Common myeloid progenitor, CD34-positive (primary cell): ENCODE data around the gene GPR37.

Source experiments
- CTCF ChIA-PET: fragments of 350-600 bp; sonication (Branson Sonifier 250); formaldehyde crosslinking; loops from one replicate; lab custom pipeline; 2021; ENCODE audit warnings: antibody characterized with exemption; lab: Charles Lee
- POLR2A ChIA-PET: fragments of 350-600 bp; sonication (Branson Sonifier 250); formaldehyde crosslinking; loops from one replicate; lab custom pipeline; 2021; ENCODE audit warnings: antibody characterized with exemption; lab: Charles Lee
- DNase-seq, 3 donors: peaks; one replicate each; pipeline versions ENCODE4 v3.0.0 to v3.0.0-alpha.2; 2013
- H3K27ac ChIP-seq, 2 experiments: 1 replicate in 1 of 2; 2 replicates in 1 of 2; pipeline ENCODE4 v1.7.0; 2013; ENCODE audit warnings: inconsistent platforms in 2 of 2, low read length in 2 of 2, mild to moderate bottlenecking in 2 of 2, low read depth in 1 of 2, moderate library complexity in 1 of 2; ENCODE audit not compliant: severe bottlenecking in 2 of 2, insufficient read depth in 1 of 2, poor library complexity in 1 of 2
- H3K27me3 ChIP-seq, 5 experiments: replicated peaks in 2 of 5; 1 replicate in 3 of 5; 2 replicates in 2 of 5; pipeline versions ENCODE4 v1.6.1 to v1.7.0; 2013; ENCODE audit warnings: low read length in 4 of 5, mild to moderate bottlenecking in 2 of 5, moderate library complexity in 2 of 5, inconsistent platforms in 1 of 5; ENCODE audit not compliant: insufficient read depth in 5 of 5, control insufficient read depth in 4 of 5
- H3K36me3 ChIP-seq, 4 experiments: 1 replicate in 2 of 4; 2 replicates in 2 of 4; pipeline versions ENCODE4 v1.6.1 to v1.7.0; 2013; ENCODE audit warnings: low read length in 3 of 4, control low read depth in 1 of 4, mild to moderate bottlenecking in 1 of 4; ENCODE audit not compliant: control insufficient read depth in 4 of 4, insufficient read depth in 4 of 4
- H3K4me1 ChIP-seq, 4 experiments: 1 replicate in 3 of 4; 2 replicates in 1 of 4; pipeline versions ENCODE4 v1.6.1 to v1.7.1; 2013; ENCODE audit warnings: low read length in 3 of 4, mild to moderate bottlenecking in 3 of 4, control low read depth in 1 of 4, inconsistent platforms in 1 of 4, moderate library complexity in 1 of 4; ENCODE audit not compliant: control insufficient read depth in 4 of 4, insufficient read depth in 4 of 4; ENCODE audit errors: control extremely low read depth in 1 of 4
- H3K4me3 ChIP-seq, 7 experiments: 1 replicate in 4 of 7; 2 replicates in 3 of 7; pipeline versions ENCODE4 v1.5.1 to v1.7.0; 2013; ENCODE audit warnings: mild to moderate bottlenecking in 7 of 7, low read length in 6 of 7, moderate library complexity in 6 of 7, inconsistent platforms in 2 of 7, low read depth in 2 of 7, control low read depth in 1 of 7; ENCODE audit not compliant: insufficient read depth in 4 of 7, control insufficient read depth in 1 of 7; ENCODE audit errors: extremely low read depth in 1 of 7
- H3K9me3 ChIP-seq, 5 experiments: 1 replicate in 4 of 5; 2 replicates in 1 of 5; pipeline versions ENCODE4 v1.6.1 to v1.7.1; 2013; ENCODE audit warnings: low read length in 4 of 5, mild to moderate bottlenecking in 2 of 5, inconsistent platforms in 1 of 5, low read depth in 1 of 5, moderate library complexity in 1 of 5; ENCODE audit not compliant: control insufficient read depth in 4 of 5, insufficient read depth in 2 of 5; ENCODE audit errors: control extremely low read depth in 1 of 5
- WGBS: methylation state at CpG from one replicate; pipeline ENCODE4 v1.1.5; 2013; ENCODE audit not compliant: insufficient coverage; 5-methylcytosine and 5-hydroxymethylcytosine counted together

Gene GPR37

DNA sequence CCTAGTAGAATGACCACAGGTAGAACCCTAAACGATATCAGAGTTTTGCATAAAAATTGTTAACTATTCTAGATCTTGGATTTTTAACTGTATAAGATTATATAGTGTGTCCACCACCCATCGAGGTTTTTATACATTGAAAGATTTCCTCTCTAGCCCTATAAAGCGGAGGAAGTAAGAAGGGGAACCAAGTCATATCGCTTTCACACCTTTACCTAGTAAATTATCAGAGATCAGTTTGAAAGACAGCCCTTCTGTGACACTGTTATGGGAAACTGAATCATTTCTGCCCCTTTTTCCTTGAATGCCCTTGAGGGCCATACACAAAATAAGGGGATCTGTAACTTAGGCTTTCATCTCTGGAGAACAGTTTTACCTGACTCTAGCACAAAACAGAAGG, 8.3 kb upstream of the GPR37 start:
- no peak overlapping the region for H3K4me3 ChIP-seq
- POLR2A ChIA-PET: no interaction called here
- H3K4me1 ChIP-seq: no peaks in the 10 kb centered on the region
- no peaks in the 10 kb centered on the region for H3K9me3 ChIP-seq
- DNase-seq: no peak
- WGBS: 83% methylated on average over 1 of the region's 4 CpGs
- CTCF ChIA-PET: no interaction called here
- H3K27ac ChIP-seq: no peak overlapping the region
- H3K36me3 ChIP-seq: no peaks in the 10 kb centered on the region
- H3K27me3 ChIP-seq: peaks cover 6 to 30% (median 8%) of the 10 kb centered on the region in 5 experiments

DNA sequence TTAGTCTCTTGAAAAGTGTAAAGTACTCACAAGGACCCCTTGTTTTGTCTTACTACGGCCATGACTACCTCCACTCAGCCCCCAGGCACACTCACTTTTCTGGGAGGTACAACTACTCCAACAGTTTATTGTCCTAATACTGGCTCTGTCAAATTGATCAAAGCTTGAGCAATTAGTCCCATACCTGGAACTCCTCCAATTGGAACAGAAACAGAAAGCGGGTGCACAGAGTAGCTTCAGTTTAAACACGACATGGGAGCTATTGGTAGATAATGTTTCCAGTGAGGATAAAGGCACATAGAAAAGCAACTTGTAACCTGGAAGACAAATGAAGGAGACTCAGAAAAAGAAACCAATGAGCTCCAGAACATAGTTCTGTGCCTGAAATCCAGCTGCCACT, 7.7 kb upstream of the GPR37 start:
- Histone ChIP-seq H3K4me3 (no peak overlapping the region), H3K27me3 (peaks cover 7 to 33% (median 11%) of the 10 kb centered on the region in 5 experiments), H3K36me3 (no peaks in the 10 kb centered on the region), H3K9me3 (no peaks in the 10 kb centered on the region), H3K4me1 (no peaks in the 10 kb centered on the region), H3K27ac (no peak overlapping the region)
- no peak for DNase-seq
- ChIA-PET POLR2A (no interaction called here), CTCF (no interaction called here)
- WGBS: 100% methylated on average over 2 of the region's 3 CpGs

- Histone ChIP-seq H3K4me1 (peaks cover 0 to 18% (median 17%) of the 10 kb centered on the region in 4 experiments), H3K9me3 (no peaks in the 10 kb centered on the region), H3K4me3 (no peak overlapping the region), H3K27me3 (peaks cover 9 to 59% (median 30%) of the 10 kb centered on the region in 5 experiments), H3K27ac (no peak overlapping the region), H3K36me3 (no peaks in the 10 kb centered on the region)
- POLR2A ChIA-PET: no interaction called here
- CTCF ChIA-PET: no interaction called here
- 94% methylated on average over 1 of the region's 1 CpG for WGBS
- DNase-seq: no peak
Observed at GRCh38 chr7:124769136-124769535, 3.5 kb upstream of the GPR37 start.

- peaks cover 0 to 21% (median 18%) of the 10 kb centered on the region in 4 experiments for H3K4me1 ChIP-seq
- no peaks in the 10 kb centered on the region for H3K36me3 ChIP-seq
- POLR2A ChIA-PET: no interaction called here
- H3K27me3 ChIP-seq: peaks cover 9 to 59% (median 36%) of the 10 kb centered on the region in 5 experiments
- CTCF ChIA-PET: no interaction called here
- H3K4me3 ChIP-seq: no peak overlapping the region
- H3K27ac ChIP-seq: no peak overlapping the region
- H3K9me3 ChIP-seq: no peaks in the 10 kb centered on the region
- no peak for DNase-seq
- no CpG with 5 or more reads among the region's 1 CpG for WGBS
Observed at GRCh38 chr7:124768525-124768924, 2.9 kb upstream of the GPR37 start.

GRCh38 chr7:124764847-124765400, 668 bp downstream of the GPR37 start:
- peak overlapping the region in 6 of 7 experiments; percentile 0 to 78 (median 60) for H3K4me3 ChIP-seq
- peaks cover 7 to 69% (median 38%) of the 10 kb centered on the region in 5 experiments for H3K27me3 ChIP-seq
- POLR2A ChIA-PET: no interaction called here
- CTCF ChIA-PET: no interaction called here
- under 1% methylated on average over 16 of the region's 26 CpGs for WGBS
- H3K4me1 ChIP-seq: peaks cover 0 to 21% (median 18%) of the 10 kb centered on the region in 4 experiments
- no peak overlapping the region for H3K27ac ChIP-seq
- DNase-seq: peak; percentile 11 to 56 (median 45)
- H3K36me3 ChIP-seq: no peaks in the 10 kb centered on the region
- H3K9me3 ChIP-seq: no peaks in the 10 kb centered on the region

GRCh38 chr7:124764051-124764846, 1.3 kb downstream of the GPR37 start:
- Histone ChIP-seq H3K9me3 (no peaks in the 10 kb centered on the region), H3K4me3 (peak overlapping the region in 6 of 7 experiments; percentile 0 to 78 (median 60)), H3K27ac (no peak overlapping the region), H3K4me1 (peaks cover 0 to 21% (median 18%) of the 10 kb centered on the region in 4 experiments), H3K36me3 (no peaks in the 10 kb centered on the region), H3K27me3 (peaks cover 6 to 68% (median 37%) of the 10 kb centered on the region in 5 experiments)
- WGBS: 9% methylated on average over 46 of the region's 48 CpGs
- ChIA-PET POLR2A (no interaction called here), CTCF (no interaction called here)
- peak in 1 of 3 donors; percentile 1 for DNase-seq

- ChIA-PET POLR2A (no interaction called here), CTCF (no interaction called here)
- Histone ChIP-seq H3K36me3 (no peaks in the 10 kb centered on the region), H3K4me1 (peaks cover 0 to 21% (median 18%) of the 10 kb centered on the region in 4 experiments), H3K9me3 (no peaks in the 10 kb centered on the region), H3K4me3 (no peak overlapping the region), H3K27ac (no peak overlapping the region), H3K27me3 (peaks cover 4 to 63% (median 33%) of the 10 kb centered on the region in 5 experiments)
- WGBS: 95% methylated on average over 4 of the region's 4 CpGs
- DNase-seq: no peak
Observed at GRCh38 chr7:124762611-124763143, 2.9 kb downstream of the GPR37 start.
